Measurements from ENCODE around the gene CCNL2. TPM values are rescaled to one million over a fixed set of nuclear protein-coding genes. Genes with fewer than 3 reads are reported as not detected.

Gene CCNL2
- total RNA-seq, 2 donors from 2014 or later: 187 to 244 TPM

DNA sequence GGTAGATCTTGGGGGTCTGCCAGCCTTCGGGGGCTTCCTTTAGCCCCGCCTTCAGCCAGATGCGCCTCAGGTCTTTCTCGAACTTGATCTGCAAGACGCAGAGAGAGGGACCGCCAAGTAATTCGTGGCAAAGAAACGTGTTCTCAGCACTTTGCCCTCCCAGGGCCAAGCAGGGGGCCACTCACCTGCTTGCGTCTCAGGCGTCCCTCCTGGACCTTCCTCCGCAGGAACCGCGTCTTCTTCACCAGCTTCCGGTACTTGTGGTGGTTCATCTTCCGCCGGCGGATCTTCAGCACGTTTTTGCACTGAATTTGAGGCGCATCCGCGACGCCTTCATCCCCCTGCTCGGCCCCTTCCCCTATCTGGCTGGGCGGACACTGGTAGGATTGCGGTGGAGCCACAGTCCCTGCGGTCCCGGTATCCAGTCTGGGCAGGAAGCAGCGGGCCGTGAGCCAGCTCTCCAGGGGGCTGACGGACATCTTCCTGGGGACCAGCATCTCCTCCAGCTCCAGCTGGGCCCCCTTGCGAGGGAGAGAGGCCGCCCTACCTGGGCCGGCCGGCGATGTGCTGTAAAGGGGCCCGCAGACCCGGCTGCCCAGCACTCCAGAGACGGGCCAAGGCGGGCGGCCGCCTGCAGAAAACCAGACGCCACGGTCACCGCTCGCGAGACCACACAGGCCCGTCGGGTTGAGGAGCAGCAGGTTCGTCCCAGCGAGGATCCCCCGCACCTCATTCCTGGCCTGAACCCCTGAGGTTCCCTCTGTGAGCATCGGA, 25.1 kb downstream of the CCNL2 start:
- no peak overlapping the region for H3K27ac ChIP-seq (ENCODE audit: low read depth, low read length)
- peaks cover 8% of the 10 kb centered on the region for H3K36me3 Mint-ChIP-seq (ENCODE audit: low read depth)
- 59 to 71% methylated on average over 36 to 52 of the region's 52 CpGs for WGBS, 2 experiments (ENCODE audit: insufficient coverage in 1 of 2, insufficient read length in 1 of 2)
- no peak for DNase-seq
- peaks cover 4% of the 10 kb centered on the region for H3K4me1 Mint-ChIP-seq
- H3K9me3 Mint-ChIP-seq: no peaks in the 10 kb centered on the region
- peak overlapping the region; percentile 80 for H3K27ac Mint-ChIP-seq
- H3K36me3 ChIP-seq (ENCODE audit: control insufficient read depth, insufficient read depth, low read length): peaks cover 12% of the 10 kb centered on the region
- H3K27me3 ChIP-seq (ENCODE audit: control insufficient read depth, insufficient read depth, low read length, poor library complexity, severe bottlenecking): no peaks in the 10 kb centered on the region
- peak overlapping the region; percentile 76 for H3K4me3 Mint-ChIP-seq
- peaks cover 3% of the 10 kb centered on the region for H3K27me3 Mint-ChIP-seq (ENCODE audit: insufficient read depth)
- peak overlapping the region; percentile 86 for H3K4me3 ChIP-seq (ENCODE audit: low read length)
- TF ChIP-seq, protein P1, sequence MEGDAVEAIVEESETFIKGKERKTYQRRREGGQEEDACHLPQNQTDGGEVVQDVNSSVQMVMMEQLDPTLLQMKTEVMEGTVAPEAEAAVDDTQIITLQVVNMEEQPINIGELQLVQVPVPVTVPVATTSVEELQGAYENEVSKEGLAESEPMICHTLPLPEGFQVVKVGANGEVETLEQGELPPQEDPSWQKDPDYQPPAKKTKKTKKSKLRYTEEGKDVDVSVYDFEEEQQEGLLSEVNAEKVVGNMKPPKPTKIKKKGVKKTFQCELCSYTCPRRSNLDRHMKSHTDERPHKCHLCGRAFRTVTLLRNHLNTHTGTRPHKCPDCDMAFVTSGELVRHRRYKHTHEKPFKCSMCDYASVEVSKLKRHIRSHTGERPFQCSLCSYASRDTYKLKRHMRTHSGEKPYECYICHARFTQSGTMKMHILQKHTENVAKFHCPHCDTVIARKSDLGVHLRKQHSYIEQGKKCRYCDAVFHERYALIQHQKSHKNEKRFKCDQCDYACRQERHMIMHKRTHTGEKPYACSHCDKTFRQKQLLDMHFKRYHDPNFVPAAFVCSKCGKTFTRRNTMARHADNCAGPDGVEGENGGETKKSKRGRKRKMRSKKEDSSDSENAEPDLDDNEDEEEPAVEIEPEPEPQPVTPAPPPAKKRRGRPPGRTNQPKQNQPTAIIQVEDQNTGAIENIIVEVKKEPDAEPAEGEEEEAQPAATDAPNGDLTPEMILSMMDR (conservative IDR thresholded peaks at IDR 0.05): no peak
- H3K9me3 ChIP-seq (ENCODE audit: control insufficient read depth, low read length): no peaks in the 10 kb centered on the region
- H3K4me1 ChIP-seq (ENCODE audit: control insufficient read depth, insufficient read depth, low read length): no peaks in the 10 kb centered on the region
- H3K9ac ChIP-seq (ENCODE audit: extremely low read depth, low read length, poor library complexity, severe bottlenecking): peak overlapping the region; percentile 85

DNA sequence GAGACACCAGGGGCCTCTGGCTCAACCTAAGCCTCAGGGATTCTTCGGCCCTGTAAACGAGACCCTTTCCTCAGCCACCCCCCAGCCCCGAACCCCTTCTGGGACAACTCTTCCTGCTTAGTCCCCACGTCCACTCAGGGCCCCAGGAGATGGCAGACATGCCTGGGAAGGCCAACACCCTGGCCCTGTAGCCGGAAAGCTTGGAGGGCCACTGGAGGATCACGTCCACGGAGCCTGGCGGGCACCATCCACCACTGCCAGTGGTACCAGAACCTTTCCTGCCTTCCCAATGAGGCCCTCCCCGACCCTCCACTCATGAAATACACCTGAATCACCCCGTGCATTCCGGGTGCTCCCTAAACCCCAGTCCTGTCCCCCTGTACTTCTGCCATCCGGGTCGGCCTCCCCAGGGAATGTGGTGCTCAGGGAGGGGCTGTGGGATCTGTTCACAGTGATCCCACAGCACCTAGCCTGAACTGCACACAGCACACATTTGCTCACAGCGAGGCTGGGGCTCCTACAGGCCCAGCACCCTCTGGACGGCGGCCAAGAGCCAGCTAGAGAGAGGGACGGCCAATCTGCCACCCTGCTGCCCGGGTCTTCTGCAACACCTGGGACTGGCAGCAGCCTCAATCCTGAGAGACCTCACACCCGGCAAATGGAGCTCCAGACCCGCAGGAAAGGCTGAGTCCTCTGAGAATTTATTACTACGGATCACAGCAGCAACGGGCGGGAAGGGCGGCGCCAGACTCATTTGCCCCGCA, 25.9 kb downstream of the CCNL2 start:
- Histone ChIP-seq H3K9me3 (ENCODE audit: control insufficient read depth, low read length) (no peaks in the 10 kb centered on the region), H3K9ac (ENCODE audit: extremely low read depth, low read length, poor library complexity, severe bottlenecking) (peak overlapping the region; percentile 85), H3K4me3 (ENCODE audit: low read length) (peak overlapping the region; percentile 86), H3K36me3 (ENCODE audit: control insufficient read depth, insufficient read depth, low read length) (peaks cover 12% of the 10 kb centered on the region), H3K4me1 (ENCODE audit: control insufficient read depth, insufficient read depth, low read length) (no peaks in the 10 kb centered on the region), H3K27ac (ENCODE audit: low read depth, low read length) (no peak overlapping the region), H3K27me3 (ENCODE audit: control insufficient read depth, insufficient read depth, low read length, poor library complexity, severe bottlenecking) (no peaks in the 10 kb centered on the region)
- Mint-ChIP-seq H3K27me3 (ENCODE audit: insufficient read depth) (peaks cover 5% of the 10 kb centered on the region), H3K36me3 (ENCODE audit: low read depth) (peaks cover 8% of the 10 kb centered on the region), H3K9me3 (no peaks in the 10 kb centered on the region), H3K27ac (no peak overlapping the region), H3K4me1 (peaks cover 4% of the 10 kb centered on the region), H3K4me3 (peak overlapping the region; percentile 76)
- TF ChIP-seq, protein P1 (conservative IDR thresholded peaks at IDR 0.05): no peak
- no peak for DNase-seq
- WGBS, 2 experiments (ENCODE audit: insufficient coverage in 1 of 2, insufficient read length in 1 of 2): 92 to 95% methylated on average over 20 to 26 of the region's 26 CpGs

DNA sequence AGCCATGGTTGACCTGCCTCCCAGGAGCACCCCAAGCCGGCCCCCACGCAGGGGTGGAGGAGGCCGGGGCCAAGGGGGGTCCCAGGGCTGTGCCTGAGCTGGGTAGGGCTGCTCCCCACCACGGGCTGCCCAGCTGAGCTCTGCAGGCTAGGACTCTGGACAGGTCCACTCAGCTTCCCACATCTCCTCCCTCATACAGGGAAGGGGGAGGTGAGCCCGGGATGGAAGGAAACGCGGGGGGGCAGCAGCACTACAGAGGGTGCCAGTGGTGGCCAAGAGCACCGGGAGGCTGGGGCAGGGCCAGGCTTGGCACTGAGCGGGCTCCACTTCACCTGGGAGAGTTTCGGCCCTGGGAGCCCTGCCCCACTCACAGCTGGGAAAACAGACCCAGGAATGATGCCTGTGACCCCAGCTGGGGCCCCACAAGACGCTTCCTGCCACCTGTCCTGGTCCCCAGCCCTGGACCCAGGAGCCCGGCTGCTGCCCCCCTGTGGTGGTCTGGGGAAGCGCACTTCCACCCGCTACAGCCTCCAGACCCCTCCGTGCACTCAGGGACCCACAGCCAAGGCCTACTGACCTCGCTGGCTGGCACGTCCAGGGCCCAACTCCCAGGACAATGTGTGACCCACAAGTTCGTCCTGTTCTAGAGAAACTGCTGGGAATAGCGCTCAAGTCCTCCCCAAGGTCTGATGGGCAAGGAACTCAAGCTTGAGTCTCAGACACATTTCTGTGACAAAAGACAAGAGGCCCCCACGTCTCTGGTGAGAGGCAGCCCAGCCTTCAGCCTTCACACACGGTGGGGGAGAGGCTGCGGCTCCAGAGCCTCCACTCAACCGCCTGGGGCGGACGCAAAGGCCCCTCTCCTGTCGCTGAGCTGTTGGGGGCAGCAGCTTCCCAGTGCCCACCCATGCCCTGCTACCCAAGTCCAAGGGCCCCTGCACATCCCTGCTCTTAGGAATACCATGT, 27.1 kb downstream of the CCNL2 start:
- Mint-ChIP-seq H3K9me3 (peaks cover 3% of the 10 kb centered on the region), H3K36me3 (ENCODE audit: low read depth) (peaks cover 8% of the 10 kb centered on the region), H3K4me1 (peaks cover 4% of the 10 kb centered on the region), H3K27ac (no peak overlapping the region), H3K27me3 (ENCODE audit: insufficient read depth) (peaks cover 5% of the 10 kb centered on the region), H3K4me3 (peak overlapping the region; percentile 76)
- 62 to 65% methylated on average over 17 to 26 of the region's 26 CpGs for WGBS, 2 experiments (ENCODE audit: insufficient coverage in 1 of 2, insufficient read length in 1 of 2)
- Histone ChIP-seq H3K27me3 (ENCODE audit: control insufficient read depth, insufficient read depth, low read length, poor library complexity, severe bottlenecking) (no peaks in the 10 kb centered on the region), H3K9me3 (ENCODE audit: control insufficient read depth, low read length) (peaks cover 5% of the 10 kb centered on the region), H3K4me1 (ENCODE audit: control insufficient read depth, insufficient read depth, low read length) (no peaks in the 10 kb centered on the region), H3K27ac (ENCODE audit: low read depth, low read length) (no peak overlapping the region), H3K9ac (ENCODE audit: extremely low read depth, low read length, poor library complexity, severe bottlenecking) (no peak overlapping the region), H3K36me3 (ENCODE audit: control insufficient read depth, insufficient read depth, low read length) (peaks cover 12% of the 10 kb centered on the region), H3K4me3 (ENCODE audit: low read length) (no peak overlapping the region)
- TF ChIP-seq, protein P1 (conservative IDR thresholded peaks at IDR 0.05): peak; percentile 93
- DNase-seq: peak; percentile 95
